GM21576 (cell line): Measurements from ENCODE around the gene SLC36A2.
"Not testable (repeated sequence)": the region's sequence is repeated elsewhere in the genome, so short reads cannot be mapped to it uniquely, and the experiment has no call there.

ENCODE experiments used
- ATAC-seq: cut with Tn5 transposase; IDR thresholded peaks from one replicate; pipeline ENCODE4 v1.9.1; 2021; ENCODE audit warnings: mild to moderate bottlenecking, moderate library complexity; ENCODE audit not compliant: unreplicated experiment

The SLC36A2 gene

GRCh38 chr5:151347369-151347768 is at the start of gene SLC36A2:
Gene SLC36A2 (minus strand): TSS chr5:151347559. CDS start chr5:151347460, 99 bp downstream.
- ATAC-seq: no peak

DNA sequence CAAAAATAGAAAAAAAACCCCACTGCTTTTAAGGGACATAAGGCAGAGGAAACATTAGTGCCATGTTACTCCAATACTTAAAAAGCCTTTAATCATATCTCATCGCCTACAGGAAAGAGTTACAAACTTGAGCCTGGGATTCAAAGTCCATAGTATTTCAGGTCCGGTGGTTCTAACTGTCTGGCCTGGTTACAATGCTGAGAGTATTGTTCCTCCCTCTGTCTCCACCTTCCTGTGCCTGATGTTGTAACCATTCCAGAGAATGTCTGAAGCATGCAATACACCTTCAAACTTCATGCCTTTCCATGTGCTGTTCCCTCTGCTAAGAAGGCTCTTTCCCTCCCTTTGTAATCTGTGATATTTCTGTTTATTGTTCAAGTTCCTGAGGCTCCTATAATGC is 41.6 kb upstream of the SLC36A2 start:
- no peak for ATAC-seq

GRCh38 chr5:151384106-151384505 is 36.7 kb upstream of the SLC36A2 start:
- ATAC-seq: no peak

DNA sequence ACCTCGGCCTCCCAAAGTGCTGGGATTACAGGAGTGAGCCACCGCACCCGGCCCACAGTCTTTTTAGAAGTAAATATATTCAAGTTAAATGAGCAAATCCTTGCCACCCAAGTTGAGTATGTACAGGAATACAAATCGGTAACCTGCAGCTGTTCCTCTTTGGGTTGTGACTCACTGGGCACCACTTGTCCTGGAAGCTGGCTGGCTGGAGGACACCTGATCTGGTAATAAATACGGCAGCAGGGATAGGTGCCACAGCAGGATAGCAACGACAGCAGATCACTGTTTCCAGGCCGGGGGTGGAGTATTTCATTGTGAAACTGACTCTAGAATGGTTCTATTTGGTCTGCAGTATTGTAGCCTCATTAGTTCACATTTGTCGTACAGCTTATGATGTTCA is 35.7 kb upstream of the SLC36A2 start:
- no peak for ATAC-seq

DNA sequence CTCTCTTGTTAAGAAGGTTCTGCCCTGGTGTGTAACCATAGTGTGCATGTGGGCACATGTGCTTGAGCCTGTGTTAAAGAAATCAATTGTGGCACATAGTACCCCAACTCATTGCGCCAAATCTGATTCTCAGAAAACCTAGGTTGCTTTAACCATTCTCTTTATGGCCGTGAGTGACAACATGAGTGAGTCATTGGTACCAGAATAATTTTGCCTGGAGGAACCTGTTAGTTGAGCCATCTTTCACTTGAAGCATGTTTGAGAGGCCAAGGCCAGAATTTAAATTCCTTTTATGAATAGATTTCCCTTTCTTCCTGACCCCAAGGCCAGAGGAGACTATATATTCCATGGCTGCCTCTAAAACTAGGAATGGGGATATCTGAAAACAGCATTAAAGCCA is 35.2 kb upstream of the SLC36A2 start:
- no peak for ATAC-seq

DNA sequence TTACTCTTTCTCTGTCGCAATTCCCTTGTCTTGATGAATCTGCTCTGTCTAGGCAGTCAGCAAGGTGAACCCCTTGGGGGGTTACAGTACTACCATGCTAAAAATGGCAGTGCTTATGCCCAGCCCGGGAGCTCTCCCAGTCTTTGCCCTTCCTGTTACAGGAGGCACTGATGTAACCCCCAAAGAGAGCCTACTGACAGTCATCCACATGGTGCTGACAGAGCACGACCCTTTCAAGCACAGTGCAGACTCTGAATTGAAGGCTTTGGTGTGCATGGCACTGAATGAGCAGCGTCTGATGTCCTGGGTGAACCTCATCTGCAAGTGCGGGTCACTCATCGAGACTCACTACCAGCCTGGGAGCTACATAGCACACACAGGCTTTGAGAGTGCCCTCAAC is 34.5 kb upstream of the SLC36A2 start:
- ATAC-seq: no peak

DNA sequence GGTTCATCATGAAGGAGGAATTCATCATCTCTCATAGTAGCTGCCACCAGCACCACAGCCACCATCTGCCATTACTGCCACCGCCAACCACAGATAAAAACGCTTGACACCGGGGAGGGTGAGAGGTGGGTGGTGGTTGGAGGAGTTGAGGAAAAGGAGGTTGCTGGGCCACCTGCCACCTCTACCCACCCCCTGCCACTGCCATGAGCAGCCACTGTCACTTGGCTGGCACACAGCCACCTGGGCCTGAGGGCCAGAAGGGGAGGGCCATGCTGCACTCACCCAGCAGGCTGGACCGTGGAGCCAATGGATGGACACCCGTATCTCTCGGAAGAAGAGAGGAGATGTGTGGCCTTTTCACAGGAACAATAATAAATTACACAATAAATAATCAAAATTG is 31.3 kb upstream of the SLC36A2 start:
- no peak for ATAC-seq

DNA sequence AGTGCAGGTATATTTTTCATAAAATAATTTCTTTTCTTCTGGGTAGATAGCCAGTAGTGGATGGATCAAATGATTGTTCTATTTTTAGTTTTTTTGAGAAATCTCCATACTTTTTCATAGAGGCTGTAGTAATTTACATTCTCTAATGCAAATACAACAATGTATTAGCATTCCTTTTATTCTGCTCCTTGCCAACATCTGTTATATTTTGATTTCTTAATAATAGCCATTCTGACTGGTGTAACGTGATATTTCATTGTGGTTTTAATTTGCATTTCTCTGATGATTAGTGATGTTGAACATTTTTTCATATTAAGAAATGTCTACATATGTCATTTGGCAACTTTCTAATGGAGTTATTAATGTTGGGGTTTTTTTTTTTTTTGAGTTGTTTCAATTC is 27.2 kb upstream of the SLC36A2 start:
- no peak for ATAC-seq

DNA sequence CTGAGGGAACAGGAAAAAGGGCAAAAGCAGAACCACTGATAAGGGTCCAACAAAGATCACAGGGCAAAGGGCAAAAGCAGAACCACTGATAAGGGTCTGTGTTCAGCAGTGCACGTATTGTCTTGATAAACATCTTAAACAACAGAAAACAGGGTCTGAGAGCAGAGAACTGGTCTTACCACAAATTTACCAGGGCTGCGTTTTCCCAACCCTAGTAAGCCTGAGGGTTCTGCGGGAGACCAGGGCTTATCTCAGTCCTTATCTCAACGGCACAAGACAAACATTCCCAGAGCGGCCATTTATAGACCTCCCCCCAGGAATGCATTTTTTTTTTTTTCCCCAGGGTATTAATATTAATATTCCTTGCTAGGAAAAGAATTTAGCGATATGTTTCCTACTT is 19.7 kb upstream of the SLC36A2 start:
- not testable (repeated sequence) for ATAC-seq

- ATAC-seq: no peak
These were observed 16.3 kb upstream of the SLC36A2 start for GRCh38 chr5:151363673-151364072.

- no peak for ATAC-seq
These were observed 15.6 kb upstream of the SLC36A2 start for GRCh38 chr5:151362970-151363369.

DNA sequence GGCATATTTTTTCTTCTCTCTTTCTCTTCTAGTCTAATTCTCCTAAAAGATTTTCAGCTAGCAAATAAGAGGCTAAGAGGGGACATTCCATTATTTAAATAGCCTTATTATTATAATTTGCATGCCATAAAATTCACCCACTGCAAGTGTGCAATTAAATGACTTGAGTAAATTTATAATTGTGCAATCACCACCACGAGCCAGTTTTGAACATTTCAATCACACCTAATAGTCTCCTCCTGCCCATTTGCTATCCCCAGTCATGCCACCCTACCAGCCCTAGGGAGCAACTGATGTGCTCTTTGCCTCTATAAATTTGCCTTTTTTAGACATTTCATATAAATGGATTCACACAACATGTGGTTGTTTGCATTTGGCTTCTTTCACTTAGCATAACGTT is 12.0 kb upstream of the SLC36A2 start:
- no peak for ATAC-seq

GRCh38 chr5:151357792-151358191 is 10.4 kb upstream of the SLC36A2 start:
- ATAC-seq: no peak

DNA sequence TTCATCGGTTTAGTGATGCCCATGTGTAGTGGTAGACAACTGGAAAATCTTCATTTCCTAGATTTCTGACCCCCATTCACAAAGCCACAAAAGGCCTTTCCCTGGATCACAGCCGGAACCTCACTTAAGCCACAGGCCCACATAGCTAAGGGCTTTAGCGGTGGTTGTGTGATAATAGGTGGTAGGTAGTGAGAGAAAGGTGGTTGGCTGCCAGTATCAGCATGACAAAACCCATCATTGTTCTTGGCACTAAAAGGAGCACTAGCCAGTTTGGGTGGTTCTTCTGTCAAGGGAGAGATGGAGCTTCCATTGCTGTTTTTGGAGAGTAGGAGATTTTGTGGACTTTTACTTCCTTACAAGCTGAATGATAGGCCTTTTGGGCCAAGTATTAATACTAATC is 9.7 kb upstream of the SLC36A2 start:
- ATAC-seq: no peak

GRCh38 chr5:151351671-151352070 is 4.3 kb upstream of the SLC36A2 start:
- ATAC-seq: no peak

DNA sequence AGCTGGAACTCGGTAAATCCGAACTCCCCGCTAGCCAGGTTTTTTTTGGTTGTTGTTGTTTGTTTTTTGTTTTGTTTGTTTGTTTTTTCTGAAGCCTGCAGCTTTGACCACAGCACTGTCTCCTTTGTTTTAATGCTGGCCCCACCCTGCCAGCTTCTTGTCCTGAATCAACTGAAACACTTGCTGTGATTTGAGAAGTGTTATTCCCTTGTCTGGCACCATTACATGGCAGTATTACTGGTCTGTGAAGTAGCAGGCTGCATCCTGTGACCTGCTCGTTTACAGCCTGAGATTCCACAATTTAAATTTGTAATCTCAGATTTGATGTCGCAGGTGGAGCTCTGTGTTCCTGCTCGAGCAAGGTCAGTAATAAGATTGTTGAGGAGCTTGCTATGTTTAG is 1.4 kb upstream of the SLC36A2 start:
- no peak for ATAC-seq

- no peak for ATAC-seq
These were observed 1.4 kb downstream of the SLC36A2 start for GRCh38 chr5:151345808-151346478.

GRCh38 chr5:151345187-151345807 is 2.1 kb downstream of the SLC36A2 start:
- ATAC-seq: no peak

- no peak for ATAC-seq
These were observed 3.3 kb downstream of the SLC36A2 start for GRCh38 chr5:151344088-151344487.

DNA sequence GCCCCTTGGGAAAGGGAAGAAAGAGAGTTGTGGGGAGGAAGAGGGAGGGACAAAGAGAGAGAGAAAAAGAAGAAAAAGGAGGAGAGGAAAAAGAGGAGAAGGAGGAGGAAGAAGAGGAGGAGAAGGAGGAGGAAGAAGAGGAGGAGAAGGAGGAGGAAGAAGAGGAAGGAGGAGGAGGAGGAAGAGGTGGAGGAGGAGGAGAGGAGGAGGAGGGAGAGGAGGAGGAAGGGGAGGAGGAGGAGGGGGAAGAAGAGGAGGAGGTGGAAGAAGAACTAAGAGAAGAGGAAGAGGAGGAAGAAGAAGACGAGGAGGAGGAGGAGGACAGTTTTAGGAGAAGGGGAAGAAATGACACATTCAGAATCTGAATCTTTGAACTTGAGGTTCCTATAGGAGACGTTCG is 7.4 kb downstream of the SLC36A2 start:
- no peak for ATAC-seq

- ATAC-seq: no peak
These were observed 8.6 kb downstream of the SLC36A2 start for GRCh38 chr5:151338734-151339133.

DNA sequence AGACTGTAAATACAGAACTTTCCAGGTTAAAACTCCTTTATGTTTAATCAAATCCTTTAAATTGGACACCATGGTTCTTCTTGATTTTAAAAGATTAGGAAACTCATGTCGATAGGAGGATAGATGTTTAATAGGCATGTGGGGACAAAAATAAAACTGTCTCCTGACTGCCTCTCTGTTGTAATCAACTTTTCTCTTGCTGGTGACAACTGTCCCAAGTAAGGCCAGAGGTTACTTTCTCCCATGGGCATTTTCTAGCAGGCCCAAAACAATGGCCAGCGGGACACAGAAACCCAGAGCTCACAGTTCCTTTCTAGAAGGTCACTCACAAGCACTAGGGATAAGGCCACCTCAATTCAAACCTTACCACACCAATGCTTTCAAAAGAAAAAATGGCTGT is 14.5 kb downstream of the SLC36A2 start:
- ATAC-seq: no peak

DNA sequence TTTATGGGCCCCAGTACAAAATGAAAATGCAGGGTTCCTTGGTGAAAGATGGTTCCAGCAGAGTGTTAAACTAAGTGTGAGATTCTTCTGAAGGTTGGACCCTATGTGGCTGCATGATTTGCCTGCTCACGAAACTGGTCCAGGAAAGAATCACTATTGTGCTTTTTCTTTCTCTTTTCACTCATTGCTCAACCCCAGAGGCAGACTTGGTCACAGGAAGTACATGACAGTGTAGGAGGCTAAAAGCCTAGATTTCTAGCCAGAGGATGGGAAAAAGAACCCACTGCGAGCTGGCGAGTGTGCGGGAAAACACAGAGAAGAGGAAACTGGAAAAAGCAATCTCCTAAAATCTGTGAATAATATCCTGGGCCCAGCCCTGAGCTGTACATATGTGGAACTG is 18.6 kb downstream of the SLC36A2 start:
- ATAC-seq: no peak
